Suprapubic skin (tissue), 3 donors: ENCODE results near the gene MAP2K6.

ENCODE experiments used
- CTCF ChIP-seq, 2 donors: fragments of 200-600 bp in 1 of 2; fragments of 450-650 bp in 1 of 2; sonication (generic) in 1 of 2; IDR thresholded peaks; one replicate each; pipeline ENCODE4 v1.5.1; 2016 to 2019; ENCODE audit warnings: antibody characterized with exemption in 2 of 2, mild to moderate bottlenecking in 1 of 2, moderate library complexity in 1 of 2
- POLR2A ChIP-seq, 2 donors: fragments of 450-650 bp; IDR thresholded peaks; one replicate each; pipeline ENCODE4 v1.6.1; 2017; ENCODE audit warnings: antibody characterized with exemption in 2 of 2, mild to moderate bottlenecking in 2 of 2, moderate library complexity in 2 of 2

GRCh38 chr17:69406941-69407340 lies 7.6 kb upstream of the MAP2K6 start:
- TF ChIP-seq CTCF (IDR thresholded peaks at IDR 0.05), result no peak
- no peak for TF ChIP-seq POLR2A (IDR thresholded peaks at IDR 0.05)
